ENCODE measurements around the gene KCNH2. TPM values are rescaled to one million over a fixed set of nuclear protein-coding genes. Genes with fewer than 3 reads are reported as not detected.

Gene KCNH2
- total and polyA plus RNA-seq, 2 donors (not counting 1 experiment from before 2014, with no cell fraction given) = 0.86 to 2.7 TPM

DNA sequence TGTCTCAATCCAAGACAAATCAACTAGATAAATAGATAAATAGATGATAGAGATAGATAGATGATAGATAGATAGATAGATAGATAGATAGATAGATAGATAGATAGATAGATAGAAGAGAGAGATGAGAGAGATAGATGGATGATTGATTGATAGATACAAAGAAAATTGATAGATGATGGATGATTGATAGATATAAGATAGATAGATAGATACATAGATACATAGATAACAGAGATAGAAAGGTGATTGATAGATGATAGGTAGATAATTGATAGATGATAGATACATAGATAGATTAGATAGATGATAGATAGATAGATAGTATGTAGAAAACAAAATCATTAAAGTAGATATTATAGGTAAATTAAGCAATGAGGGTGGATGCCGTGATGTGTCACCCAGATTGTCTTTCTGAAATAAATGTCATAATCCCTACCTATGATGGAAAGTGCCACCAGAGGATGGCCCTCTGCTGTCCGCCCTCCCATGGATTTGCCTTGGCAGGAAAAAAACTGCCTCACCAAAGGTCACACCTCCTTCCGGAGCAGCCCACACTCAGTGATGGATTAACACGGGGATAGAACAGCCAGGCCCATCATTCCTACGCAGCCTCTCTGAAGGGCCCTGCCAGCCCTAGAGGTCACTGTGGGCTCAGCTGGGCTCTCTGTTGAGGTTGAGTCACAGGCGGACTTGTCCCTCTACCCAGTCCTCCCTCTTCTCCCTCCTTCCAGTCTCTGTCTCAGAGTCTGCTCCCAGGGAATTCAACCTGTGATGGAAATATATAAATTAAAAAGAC, 50.8 kb downstream of the KCNH2 start:
- no peaks in the 10 kb centered on the region for H3K4me1 Mint-ChIP-seq
- no peaks in the 10 kb centered on the region for H4K20me1 ChIP-seq (ENCODE audit: control insufficient read depth, insufficient read depth, low read length, poor library complexity, severe bottlenecking)
- ATAC-seq (ENCODE audit: low read depth) (no peak), DNase-seq (no peak)
- H3K4me2 ChIP-seq (replicated peaks; ENCODE audit: low read depth, low read length, poor library complexity, severe bottlenecking) = no peak overlapping the region
- no peak overlapping the region for H3K9ac ChIP-seq (ENCODE audit: low read length)
- TF ChIP-seq EZH2 (IDR thresholded peaks at IDR 0.05; ENCODE audit: borderline replicate concordance, insufficient read depth, low read depth, low read length, poor library complexity, severe bottlenecking) = no peak
- TF ChIP-seq, protein P1, sequence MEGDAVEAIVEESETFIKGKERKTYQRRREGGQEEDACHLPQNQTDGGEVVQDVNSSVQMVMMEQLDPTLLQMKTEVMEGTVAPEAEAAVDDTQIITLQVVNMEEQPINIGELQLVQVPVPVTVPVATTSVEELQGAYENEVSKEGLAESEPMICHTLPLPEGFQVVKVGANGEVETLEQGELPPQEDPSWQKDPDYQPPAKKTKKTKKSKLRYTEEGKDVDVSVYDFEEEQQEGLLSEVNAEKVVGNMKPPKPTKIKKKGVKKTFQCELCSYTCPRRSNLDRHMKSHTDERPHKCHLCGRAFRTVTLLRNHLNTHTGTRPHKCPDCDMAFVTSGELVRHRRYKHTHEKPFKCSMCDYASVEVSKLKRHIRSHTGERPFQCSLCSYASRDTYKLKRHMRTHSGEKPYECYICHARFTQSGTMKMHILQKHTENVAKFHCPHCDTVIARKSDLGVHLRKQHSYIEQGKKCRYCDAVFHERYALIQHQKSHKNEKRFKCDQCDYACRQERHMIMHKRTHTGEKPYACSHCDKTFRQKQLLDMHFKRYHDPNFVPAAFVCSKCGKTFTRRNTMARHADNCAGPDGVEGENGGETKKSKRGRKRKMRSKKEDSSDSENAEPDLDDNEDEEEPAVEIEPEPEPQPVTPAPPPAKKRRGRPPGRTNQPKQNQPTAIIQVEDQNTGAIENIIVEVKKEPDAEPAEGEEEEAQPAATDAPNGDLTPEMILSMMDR (IDR thresholded peaks at IDR 0.05) = no peak
- H3K36me3 ChIP-seq (replicated peaks in 1 of 2; ENCODE audit: control extremely low read depth in 1 of 2, control insufficient read depth in 1 of 2, extremely low read depth in 1 of 2, insufficient read depth in 2 of 2, low read length in 1 of 2) = no peaks in the 10 kb centered on the region
- 90% methylated on average over 5 of the region's 6 CpGs for WGBS (ENCODE audit: insufficient coverage)
- H3K27me3 Mint-ChIP-seq = peaks cover 33% of the 10 kb centered on the region
- no peak overlapping the region for H3K4me3 Mint-ChIP-seq
- no peaks in the 10 kb centered on the region for H3K9me3 ChIP-seq (ENCODE audit: control extremely low read depth in 1 of 3, control insufficient read depth in 2 of 3, insufficient read depth in 1 of 3, low read length in 2 of 3)
- H3K27ac ChIP-seq (ENCODE audit: low read length in 2 of 2) = no peak overlapping the region
- ChIA-PET CTCF (no interaction called here), POLR2A (no interaction called here)
- H2AFZ ChIP-seq (ENCODE audit: insufficient read depth, low read depth, low read length, poor library complexity, severe bottlenecking) = no peak overlapping the region
- no peaks in the 10 kb centered on the region for H3K79me2 ChIP-seq (ENCODE audit: control insufficient read depth, insufficient read depth, low read length)
- peaks cover 0 to 4% (median 0%) of the 10 kb centered on the region in 4 experiments for H3K27me3 ChIP-seq (replicated peaks in 1 of 4; ENCODE audit: control extremely low read depth in 1 of 4, control insufficient read depth in 3 of 4, insufficient read depth in 4 of 4, low read length in 3 of 4)
- no peak overlapping the region for H3K27ac Mint-ChIP-seq
- no peak overlapping the region for H3K4me3 ChIP-seq (ENCODE audit: control extremely low read depth in 1 of 5, extremely low read depth in 1 of 5, insufficient read depth in 1 of 5, low read depth in 2 of 5, low read length in 4 of 5)
- no peaks in the 10 kb centered on the region for H3K4me1 ChIP-seq (ENCODE audit: control insufficient read depth in 2 of 2, insufficient read depth in 2 of 2, low read length in 2 of 2)
- intact Hi-C loops (cut with micrococcal nuclease) = no loop called here
- H3K9me3 Mint-ChIP-seq (ENCODE audit: insufficient read depth) = no peaks in the 10 kb centered on the region

DNA sequence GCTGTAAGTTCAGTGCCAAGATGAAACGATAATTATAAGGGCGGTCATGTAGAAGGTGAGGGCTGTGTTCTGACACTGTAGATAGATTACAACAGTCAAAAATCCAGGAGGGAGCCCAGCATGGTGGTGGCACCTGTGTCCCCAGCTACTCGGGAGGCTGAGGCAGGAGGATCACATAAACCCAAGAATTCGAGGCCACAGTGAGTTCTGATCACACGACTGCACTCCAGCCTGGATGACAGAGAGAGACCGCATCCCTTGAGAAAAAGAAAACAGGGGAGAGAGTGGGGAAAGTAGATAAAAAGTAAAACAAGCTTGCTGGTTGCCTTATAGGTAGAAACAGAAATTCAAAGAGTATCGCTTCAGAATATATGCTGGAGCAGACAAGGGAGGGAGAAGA, 52.1 kb downstream of the KCNH2 start:
- Mint-ChIP-seq H3K27ac (no peak overlapping the region), H3K4me3 (no peak overlapping the region), H3K27me3 (peaks cover 26% of the 10 kb centered on the region), H3K9me3 (ENCODE audit: insufficient read depth) (no peaks in the 10 kb centered on the region), H3K4me1 (no peaks in the 10 kb centered on the region)
- TF ChIP-seq, protein P1 (IDR thresholded peaks at IDR 0.05) = no peak
- no peak for TF ChIP-seq EZH2 (IDR thresholded peaks at IDR 0.05; ENCODE audit: borderline replicate concordance, insufficient read depth, low read depth, low read length, poor library complexity, severe bottlenecking)
- H3K36me3 ChIP-seq (replicated peaks in 1 of 2; ENCODE audit: control extremely low read depth in 1 of 2, control insufficient read depth in 1 of 2, extremely low read depth in 1 of 2, insufficient read depth in 2 of 2, low read length in 1 of 2) = no peaks in the 10 kb centered on the region
- no peaks in the 10 kb centered on the region for H4K20me1 ChIP-seq (ENCODE audit: control insufficient read depth, insufficient read depth, low read length, poor library complexity, severe bottlenecking)
- no peak overlapping the region for H3K4me3 ChIP-seq (ENCODE audit: control extremely low read depth in 1 of 5, extremely low read depth in 1 of 5, insufficient read depth in 1 of 5, low read depth in 2 of 5, low read length in 4 of 5)
- CTCF ChIA-PET = interaction anchor here (0.5 kb wide), 1 partner anchor 1391 kb away, joined by 3 read pairs; no protein-coding TSS in a partner anchor
- ATAC-seq (ENCODE audit: low read depth) (no peak), DNase-seq (no peak)
- POLR2A ChIA-PET = no interaction called here
- intact Hi-C loops (cut with micrococcal nuclease) = no loop called here
- H3K4me1 ChIP-seq (ENCODE audit: control insufficient read depth in 2 of 2, insufficient read depth in 2 of 2, low read length in 2 of 2) = no peaks in the 10 kb centered on the region
- WGBS (ENCODE audit: insufficient coverage) = 95% methylated on average over 6 of the region's 7 CpGs
- no peaks in the 10 kb centered on the region for H3K27me3 ChIP-seq (replicated peaks in 1 of 4; ENCODE audit: control extremely low read depth in 1 of 4, control insufficient read depth in 3 of 4, insufficient read depth in 4 of 4, low read length in 3 of 4)
- H3K27ac ChIP-seq (ENCODE audit: low read length in 2 of 2) = no peak overlapping the region
- no peak overlapping the region for H2AFZ ChIP-seq (ENCODE audit: insufficient read depth, low read depth, low read length, poor library complexity, severe bottlenecking)
- no peak overlapping the region for H3K4me2 ChIP-seq (replicated peaks; ENCODE audit: low read depth, low read length, poor library complexity, severe bottlenecking)
- H3K9ac ChIP-seq (ENCODE audit: low read length) = no peak overlapping the region
- H3K9me3 ChIP-seq (ENCODE audit: control extremely low read depth in 1 of 3, control insufficient read depth in 2 of 3, insufficient read depth in 1 of 3, low read length in 2 of 3) = no peaks in the 10 kb centered on the region
- no peaks in the 10 kb centered on the region for H3K79me2 ChIP-seq (ENCODE audit: control insufficient read depth, insufficient read depth, low read length)
